NCI-H2196 (cell line): Measurements from ENCODE around the gene DCPS.
"Not testable (repeated sequence)": the region's sequence is repeated elsewhere in the genome, so short reads cannot be mapped to it uniquely, and the experiment has no call there.

Experiments used
- DNase-seq: peaks from one replicate; lab custom pipeline; 2025; ENCODE audit not compliant: unreplicated experiment; lab: John Stamatoyannopoulos, UW

Gene DCPS

GRCh38 chr11:126284829-126285228 lies 19.0 kb upstream of the DCPS start:
- DNase-seq = peak; percentile 89

GRCh38 chr11:126288237-126288636 lies 15.6 kb upstream of the DCPS start:
- no peak for DNase-seq

GRCh38 chr11:126290887-126291286 lies 13.0 kb upstream of the DCPS start:
- no peak for DNase-seq

- DNase-seq = no peak
Measured at GRCh38 chr11:126293726-126294125, 10.1 kb upstream of the DCPS start.

GRCh38 chr11:126297004-126297403 lies 6.9 kb upstream of the DCPS start:
- no peak for DNase-seq

GRCh38 chr11:126304457-126305075 lies 706 bp downstream of the DCPS start:
- no peak for DNase-seq

GRCh38 chr11:126305699-126306098 lies 1.8 kb downstream of the DCPS start:
- DNase-seq = no peak

GRCh38 chr11:126307706-126308105 lies 3.8 kb downstream of the DCPS start:
- peak; percentile 39 for DNase-seq

GRCh38 chr11:126308271-126308671 lies 4.4 kb downstream of the DCPS start:
- DNase-seq = no peak

- not testable (repeated sequence) for DNase-seq
Measured at GRCh38 chr11:126308771-126309170, 4.9 kb downstream of the DCPS start.

- peak; percentile 82 for DNase-seq
Measured at GRCh38 chr11:126310200-126310991, 6.5 kb downstream of the DCPS start.

GRCh38 chr11:126310992-126311310 lies 7.1 kb downstream of the DCPS start:
- no peak for DNase-seq

GRCh38 chr11:126311401-126312291 lies 7.8 kb downstream of the DCPS start:
- no peak for DNase-seq

- DNase-seq = no peak
Measured at GRCh38 chr11:126312961-126313360, 9.1 kb downstream of the DCPS start.

GRCh38 chr11:126313826-126314225 lies 10.0 kb downstream of the DCPS start:
- no peak for DNase-seq

- no peak for DNase-seq
Measured at GRCh38 chr11:126317432-126317755, 13.5 kb downstream of the DCPS start.

- peak; percentile 32 for DNase-seq
Measured at GRCh38 chr11:126317756-126318573, 14.1 kb downstream of the DCPS start.

- peak; percentile 52 for DNase-seq
Measured at GRCh38 chr11:126318574-126319373, 14.9 kb downstream of the DCPS start.

GRCh38 chr11:126319374-126319740 lies 15.5 kb downstream of the DCPS start:
- no peak for DNase-seq

GRCh38 chr11:126322996-126323395 lies 19.1 kb downstream of the DCPS start:
- no peak for DNase-seq
